Hematopoietic multipotent progenitor cell treated with erythropoietin and hydrocortisone succinate and interleukin-3 and kit ligand, for 8 days (in vitro differentiated cells): ENCODE results near the gene TAS2R50.
A peak's percentile ranks its signal among the peaks of the same experiment; 100 is the strongest.
"Not testable (repeated sequence)": the region's sequence is repeated elsewhere in the genome, so short reads cannot be mapped to it uniquely, and the experiment has no call there.

ENCODE experiments used
- DNase-seq: peaks from one replicate; pipeline ENCODE4 v3.0.0-alpha.2; 2015

TAS2R50 gene

DNA sequence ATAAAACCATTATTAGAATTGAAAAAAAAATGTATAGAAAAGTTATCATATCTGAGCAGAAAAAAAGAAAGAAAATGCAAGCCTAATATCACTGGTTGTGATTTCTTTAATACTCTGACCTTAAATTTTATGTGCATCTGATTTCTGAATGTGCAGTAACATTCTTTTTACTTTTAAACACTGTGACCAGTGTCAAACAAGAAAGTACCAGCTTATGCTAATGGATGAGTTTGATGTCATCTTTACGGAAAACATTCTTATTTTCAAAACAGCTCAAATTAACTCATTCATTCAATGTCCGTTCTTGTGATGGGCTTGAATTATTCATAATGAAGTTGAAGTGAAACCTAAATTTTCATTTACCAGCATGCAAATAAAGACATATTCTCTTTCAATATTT lies at the start of gene TAS2R50:
TSS of gene TAS2R50 (minus strand) at position 101 of the 400 bp plus-strand sequence. CDS start at position 49, 52 bp downstream.
- no peak for DNase-seq

DNA sequence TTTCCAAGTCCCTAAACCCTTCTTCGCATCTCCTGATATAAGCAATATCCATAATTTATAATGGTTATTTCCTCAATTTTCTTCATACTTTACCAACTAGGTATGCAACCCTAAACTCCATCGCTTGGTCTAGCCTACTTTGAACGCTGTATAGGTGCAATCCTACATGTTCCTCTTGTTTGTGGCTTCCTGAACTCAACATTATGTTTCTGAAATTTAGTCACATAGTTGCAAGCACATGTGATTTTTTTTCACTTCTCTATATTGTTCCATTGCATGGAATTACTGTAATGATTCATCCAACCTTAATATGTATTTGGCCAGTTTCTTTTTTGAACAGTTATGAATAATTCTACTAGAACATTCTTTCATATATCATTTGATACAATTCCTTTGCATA lies 47.2 kb upstream of the TAS2R50 start:
- not testable (repeated sequence) for DNase-seq

- DNase-seq = no peak
These were observed 44.6 kb upstream of the TAS2R50 start, which contains the start of gene TAS2R31 for GRCh38 chr12:11031307-11031706. TSS of gene TAS2R31 (minus strand) at chr12:11031407. CDS start at chr12:11031335, 72 bp downstream.

GRCh38 chr12:11026118-11026517 lies 39.4 kb upstream of the TAS2R50 start:
- DNase-seq = peak; percentile 9

DNA sequence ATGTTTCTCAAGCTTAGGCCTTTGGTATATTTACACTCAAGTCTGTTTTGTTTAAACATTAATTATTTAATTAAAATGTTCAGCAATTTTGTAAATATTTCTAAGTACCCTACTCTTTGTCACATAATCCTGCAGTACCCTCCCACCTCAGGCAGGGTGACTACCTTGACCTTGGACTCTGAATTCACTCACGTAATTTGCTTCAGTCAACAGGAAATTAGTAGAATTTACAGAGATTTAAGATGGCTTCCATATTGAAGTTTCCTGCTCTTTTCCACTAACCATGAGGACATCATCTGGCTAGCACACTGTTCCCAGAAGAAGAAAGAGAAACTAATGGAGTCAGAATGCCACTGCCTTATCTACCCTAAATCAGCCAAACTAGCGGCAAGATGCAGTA lies 36.7 kb upstream of the TAS2R50 start:
- DNase-seq = no peak

- DNase-seq = no peak
These were observed 35.8 kb upstream of the TAS2R50 start, which contains the start of gene TAS2R19 for GRCh38 chr12:11022520-11022919. TSS of gene TAS2R19 (minus strand) at chr12:11022620. CDS start at chr12:11022571, 49 bp downstream.

DNA sequence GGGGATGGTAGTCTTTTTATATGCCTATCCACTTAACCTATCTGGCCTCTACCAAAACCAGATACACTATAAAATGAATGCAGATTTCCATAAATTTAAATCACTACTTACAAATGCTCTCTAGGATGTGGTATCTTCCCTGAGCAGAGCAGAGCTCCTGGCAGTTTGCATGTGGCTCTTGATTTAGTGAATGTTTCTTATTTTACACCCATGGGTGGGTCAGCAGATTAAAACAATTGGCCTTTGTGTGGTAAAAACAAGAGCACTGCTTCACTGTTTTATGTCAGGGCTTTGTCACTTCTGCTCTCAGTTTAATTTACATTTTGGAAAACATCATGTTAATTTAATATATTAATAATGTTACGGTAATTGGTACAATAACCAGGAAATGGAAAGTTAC lies 30.2 kb upstream of the TAS2R50 start:
- DNase-seq = no peak

GRCh38 chr12:11015775-11016430 lies 29.2 kb upstream of the TAS2R50 start:
- DNase-seq = no peak

- no peak for DNase-seq
These were observed 27.5 kb upstream of the TAS2R50 start for GRCh38 chr12:11014234-11014633.

- no peak for DNase-seq
These were observed 20.9 kb upstream of the TAS2R50 start for GRCh38 chr12:11007608-11008007.

- DNase-seq = no peak
These were observed 11.5 kb upstream of the TAS2R50 start, which contains the start of gene TAS2R20 for GRCh38 chr12:10998204-10998603. TSS of gene TAS2R20 (minus strand) at chr12:10998304. CDS start at chr12:10997875, 429 bp downstream.

GRCh38 chr12:10994307-10994706 lies 7.6 kb upstream of the TAS2R50 start:
- DNase-seq = no peak

DNA sequence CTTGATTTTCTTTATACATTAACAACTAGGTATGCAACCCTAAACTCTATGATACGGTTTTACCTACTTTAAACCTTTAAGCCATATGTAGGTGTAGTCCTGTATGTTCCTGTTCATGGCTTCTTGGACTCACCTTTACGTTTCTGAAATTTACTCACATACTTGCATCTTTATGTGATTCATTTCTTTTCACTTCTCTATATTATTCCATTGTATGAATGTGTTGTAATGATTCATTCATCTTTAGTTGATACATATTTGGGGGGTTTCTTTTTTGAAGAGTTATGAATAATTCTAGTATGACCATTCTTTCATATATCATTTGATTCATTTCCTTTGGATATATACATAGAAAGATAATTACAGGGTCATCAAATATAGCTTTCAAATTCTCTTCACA lies 2.4 kb upstream of the TAS2R50 start:
- no peak for DNase-seq

- DNase-seq = no peak
These were observed 4.5 kb downstream of the TAS2R50 start for GRCh38 chr12:10982244-10982643.

GRCh38 chr12:10974965-10975364 lies 11.7 kb downstream of the TAS2R50 start:
- DNase-seq = no peak

GRCh38 chr12:10968765-10969456 lies 17.8 kb downstream of the TAS2R50 start:
- no peak for DNase-seq

DNA sequence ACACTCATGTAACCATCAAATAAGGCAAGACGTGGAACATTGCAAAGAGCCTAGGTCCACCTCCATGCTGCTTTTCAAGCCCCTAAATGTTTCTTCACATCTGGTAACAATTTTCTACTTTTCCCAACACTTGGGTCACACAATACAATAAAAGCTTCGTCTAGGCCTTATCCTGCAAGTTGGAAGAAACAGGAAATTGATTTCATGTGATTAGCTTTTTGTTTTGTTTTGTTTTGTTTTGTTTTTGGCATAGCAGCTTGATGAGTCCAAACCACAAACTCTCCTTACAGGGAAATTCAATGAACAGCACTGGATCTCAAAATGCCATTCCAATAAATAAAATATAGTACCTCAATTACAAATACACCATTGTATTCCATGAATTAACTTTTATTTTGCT lies 19.3 kb downstream of the TAS2R50 start:
- DNase-seq = no peak

DNA sequence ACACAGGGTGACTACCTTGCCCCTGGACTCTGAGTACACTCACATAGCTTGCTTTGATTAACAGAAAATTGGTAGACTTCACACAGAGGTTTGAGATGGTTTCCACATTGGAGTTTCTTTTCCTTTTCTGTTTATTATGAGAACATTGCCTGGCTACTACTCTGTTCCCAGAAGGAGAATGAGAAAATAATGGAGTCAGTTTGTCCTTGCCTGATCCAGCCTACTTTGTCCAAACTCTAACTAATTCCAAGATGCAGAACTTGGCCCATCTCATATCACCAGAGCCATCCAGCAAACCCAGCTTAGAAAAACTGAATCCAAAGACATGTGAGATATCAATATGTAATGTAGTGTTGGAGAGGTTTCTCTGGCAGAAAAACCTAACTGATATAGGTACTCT lies 20.4 kb downstream of the TAS2R50 start:
- DNase-seq = no peak

- no peak for DNase-seq
These were observed 21.2 kb downstream of the TAS2R50 start for GRCh38 chr12:10965476-10965875.

GRCh38 chr12:10960211-10960610 lies 26.5 kb downstream of the TAS2R50 start:
- DNase-seq = peak; percentile 67

DNA sequence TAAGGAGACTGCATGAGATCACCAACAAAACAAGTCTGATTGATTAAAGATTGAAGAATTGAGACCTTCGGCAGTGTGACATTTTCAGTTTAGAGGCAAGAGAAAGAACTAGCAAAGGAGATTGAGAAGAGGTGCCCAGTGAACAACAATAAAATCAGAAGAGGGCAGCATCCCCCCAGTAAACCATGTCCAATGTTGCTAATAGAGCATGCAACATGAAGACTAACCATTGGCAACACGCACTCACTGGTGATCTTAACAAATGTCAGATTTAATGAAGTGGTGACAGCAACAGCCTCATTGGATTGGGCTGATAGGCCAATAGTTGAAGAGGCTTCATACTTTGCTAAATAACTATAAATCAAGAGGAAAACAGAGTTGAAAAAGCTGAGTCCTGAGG lies 26.9 kb downstream of the TAS2R50 start:
- DNase-seq = no peak

- no peak for DNase-seq
These were observed 29.0 kb downstream of the TAS2R50 start for GRCh38 chr12:10957741-10958140.

GRCh38 chr12:10956085-10956484 lies 30.6 kb downstream of the TAS2R50 start:
- no peak for DNase-seq

DNA sequence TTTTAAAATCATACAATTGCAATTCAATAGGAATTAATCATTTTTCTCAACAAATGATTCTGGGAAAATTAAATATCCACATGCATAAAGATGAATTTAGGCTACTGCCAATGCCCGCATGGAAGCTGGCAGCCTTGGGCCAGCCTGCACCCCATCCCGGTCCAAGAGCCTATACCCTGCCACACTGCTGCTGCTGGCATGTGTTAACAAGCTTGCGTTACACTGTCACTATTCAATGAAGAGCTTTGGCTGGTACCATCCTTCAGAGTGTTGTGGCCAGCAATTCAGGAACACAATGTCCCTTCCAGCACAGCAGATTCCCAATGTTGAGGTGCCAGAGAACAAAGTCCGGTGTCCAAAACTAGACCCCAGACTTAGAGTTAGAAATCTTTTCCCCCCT lies 34.1 kb downstream of the TAS2R50 start:
- DNase-seq = no peak
